SW 1271 (cell line): ENCODE measurements around the gene AQP3.
"Not testable (repeated sequence)": the region's sequence is repeated elsewhere in the genome, so short reads cannot be mapped to it uniquely, and the experiment has no call there.

Experiments used
- DNase-seq, 2 experiments: peaks; one replicate each; lab custom pipeline; 2025; lab: John Stamatoyannopoulos, UW

Gene AQP3

DNA sequence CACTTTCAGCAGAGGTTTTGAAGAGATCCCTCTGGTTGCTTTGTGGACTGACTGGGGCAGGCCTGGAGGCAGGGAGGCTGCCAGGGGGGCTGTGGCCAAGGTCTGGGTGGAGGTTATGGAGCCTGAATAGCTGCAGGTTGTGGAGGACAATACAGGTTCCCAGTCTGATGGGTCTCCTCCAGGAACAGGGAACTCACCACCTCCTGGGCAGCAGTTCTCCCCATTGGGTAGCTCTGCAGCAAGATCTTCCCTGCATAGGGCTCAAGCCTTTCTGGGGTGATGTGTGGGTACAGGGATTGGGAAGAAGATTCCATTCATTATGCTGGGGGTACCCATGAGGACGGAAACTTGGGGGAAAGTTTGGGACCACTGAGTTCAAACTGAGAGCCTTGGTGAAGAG, 6.8 kb downstream of the AQP3 start:
- DNase-seq, result no peak

DNA sequence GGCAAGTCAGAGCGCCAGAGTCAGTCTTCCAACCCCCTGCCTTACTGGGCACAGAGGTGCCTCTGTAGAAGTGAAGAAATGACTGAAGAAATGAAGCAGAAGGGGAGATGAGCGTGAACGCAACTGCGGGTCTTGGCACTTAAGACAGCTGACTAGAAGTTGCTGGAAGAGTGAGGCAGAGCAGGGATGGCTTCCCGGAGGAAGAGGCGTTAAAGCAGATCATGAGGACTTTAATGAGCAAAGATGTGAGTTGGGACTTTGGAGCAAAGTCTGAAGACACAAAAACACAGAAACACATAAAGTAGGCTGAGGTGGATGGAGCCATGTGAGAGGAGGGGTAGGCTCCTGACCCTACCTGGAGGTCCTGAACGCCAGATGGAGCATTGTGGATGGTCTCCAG, 7.2 kb downstream of the AQP3 start:
- no peak for DNase-seq

DNA sequence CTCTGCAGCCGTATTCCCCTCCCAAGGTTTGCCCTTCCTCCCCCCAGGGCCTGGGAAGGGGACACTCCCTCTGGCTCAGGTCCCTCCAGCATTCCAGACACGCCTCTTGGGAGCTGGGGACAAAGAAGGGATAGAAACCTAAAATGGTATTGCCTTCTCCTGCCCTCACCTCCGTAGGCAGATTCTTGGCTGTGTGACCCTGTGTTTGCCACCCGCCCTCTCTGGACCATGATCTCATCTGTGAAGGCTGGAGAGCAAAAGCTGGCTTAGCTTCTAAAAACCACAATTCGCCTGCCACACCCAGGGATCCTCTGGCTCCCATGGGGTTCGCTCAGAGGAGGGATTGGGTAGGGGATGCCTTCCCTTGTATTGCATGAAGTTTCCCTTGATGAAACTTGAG, 7.7 kb downstream of the AQP3 start:
- no peak for DNase-seq

DNA sequence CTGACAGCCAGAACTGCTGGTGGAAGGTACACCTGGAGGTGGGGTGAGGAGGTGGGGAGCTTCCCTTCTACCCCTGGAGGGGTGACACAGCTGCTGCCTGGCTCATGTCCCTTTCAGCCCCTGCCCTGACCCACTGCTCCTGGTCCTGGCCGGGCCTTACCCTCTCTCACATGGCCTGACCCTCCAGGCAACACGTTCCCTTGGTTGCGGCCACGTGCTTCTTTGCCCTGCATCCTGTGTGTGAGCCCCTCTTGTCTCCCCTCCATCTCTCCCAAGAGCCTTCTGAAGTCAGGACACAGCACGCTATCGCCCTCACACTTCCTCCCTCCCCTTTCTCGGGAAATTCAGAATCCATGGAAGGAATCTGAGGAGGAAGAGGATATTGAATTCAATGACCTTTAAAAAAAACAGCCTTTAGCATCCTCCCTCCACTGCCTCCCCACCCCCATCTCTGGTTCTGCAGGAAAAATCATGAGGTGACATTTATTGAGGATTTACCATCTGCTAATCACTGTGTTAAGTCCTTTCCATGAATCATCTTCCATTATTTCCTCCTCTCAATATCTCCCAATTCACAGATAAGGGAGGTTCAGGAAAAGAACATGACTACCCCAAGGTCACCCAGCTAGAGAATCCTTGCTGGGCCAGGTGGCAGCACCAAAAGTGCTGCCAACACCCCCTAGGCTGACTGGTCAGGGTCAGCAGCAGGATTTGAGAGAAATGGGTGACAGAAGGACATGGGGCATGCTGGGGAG, 8.3 kb downstream of the AQP3 start:
- no peak for DNase-seq

GRCh38 chr9:33437898-33438297, 9.5 kb downstream of the AQP3 start:
- no peak for DNase-seq

- no peak for DNase-seq
Measured at GRCh38 chr9:33437205-33437604, 10.2 kb downstream of the AQP3 start.

GRCh38 chr9:33436445-33436844, 10.9 kb downstream of the AQP3 start:
- DNase-seq, result no peak

- no peak for DNase-seq
Measured at GRCh38 chr9:33435821-33436277, 11.5 kb downstream of the AQP3 start.

DNA sequence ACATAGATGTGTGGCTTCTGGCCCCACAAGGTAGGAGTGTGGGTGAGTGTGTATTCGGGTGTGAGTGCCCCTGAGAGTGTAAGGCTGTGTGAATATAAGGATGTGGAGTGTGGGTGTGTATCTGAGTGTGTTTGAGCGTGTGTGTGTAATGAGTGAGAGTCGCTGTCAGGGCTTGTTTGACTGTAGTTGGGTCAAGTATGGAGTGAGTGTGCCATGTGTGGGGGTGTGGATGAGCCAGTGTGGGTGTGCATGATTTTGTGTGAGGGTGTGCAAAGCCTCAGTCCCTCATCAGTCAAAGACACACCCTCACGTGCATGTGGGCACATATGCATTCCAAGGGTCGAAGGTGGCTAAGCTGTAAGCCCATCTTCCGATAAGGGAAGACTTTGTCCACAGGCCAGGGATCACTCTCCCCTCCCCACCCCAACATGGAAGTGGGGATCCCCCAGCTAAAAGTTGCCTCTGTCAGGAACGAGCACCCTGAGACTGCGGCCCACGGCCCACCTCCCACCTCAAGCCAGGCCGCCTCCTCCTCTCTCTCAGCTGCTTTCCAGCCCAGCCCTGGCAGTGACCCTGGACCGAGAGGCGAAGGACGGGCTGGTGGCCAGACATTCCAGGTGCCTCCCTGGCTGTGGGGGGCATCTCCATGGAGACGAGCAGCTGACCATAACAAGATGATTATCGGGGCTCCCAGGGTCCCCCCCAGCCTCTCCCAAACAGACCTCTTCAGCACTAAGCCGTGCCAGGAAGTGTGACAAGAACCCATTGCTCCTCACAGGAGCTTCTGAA, 12.9 kb downstream of the AQP3 start:
- DNase-seq, result no peak

DNA sequence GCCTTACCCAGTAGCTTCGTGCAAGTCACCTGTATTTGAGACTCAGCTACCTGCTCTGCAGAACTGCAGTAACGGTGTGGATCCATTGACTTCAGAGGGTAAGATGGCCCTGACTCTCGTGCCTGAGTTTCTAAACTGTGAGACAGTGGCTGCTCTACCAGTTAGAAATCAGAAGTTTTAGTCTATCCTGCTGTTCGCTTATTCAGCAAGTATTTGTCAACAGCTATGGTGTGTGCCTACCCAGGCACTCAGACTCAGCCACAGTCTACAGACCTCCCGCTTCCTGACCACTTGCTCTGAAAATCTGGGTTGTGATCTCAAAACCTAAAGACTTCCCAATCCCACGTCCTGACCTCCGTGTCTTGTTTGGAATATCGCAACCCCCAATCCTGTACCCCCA, 13.5 kb downstream of the AQP3 start:
- DNase-seq, result no peak

- no peak for DNase-seq
Measured at GRCh38 chr9:33431420-33431819, 16.0 kb downstream of the AQP3 start.

DNA sequence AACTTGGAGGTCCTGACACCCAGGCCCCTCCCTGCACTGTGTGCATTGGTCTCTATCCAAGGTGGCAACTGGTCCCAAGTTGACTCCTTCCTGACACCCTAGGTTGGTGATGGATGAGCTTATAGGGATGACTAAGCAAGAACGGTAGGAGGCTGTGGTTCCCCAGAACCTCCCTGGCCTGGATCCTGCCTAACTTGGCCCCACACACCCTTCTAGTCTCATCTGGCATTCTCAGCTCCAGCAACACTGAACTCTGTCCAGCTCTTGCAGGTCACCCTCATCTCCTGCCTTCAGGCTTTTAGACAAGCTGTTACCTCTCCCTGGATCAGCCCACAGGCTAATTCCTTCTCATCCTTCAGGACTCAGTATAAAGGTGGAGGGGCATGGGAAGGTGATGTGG, 16.5 kb downstream of the AQP3 start:
- DNase-seq, result no peak

- no peak for DNase-seq
Measured at GRCh38 chr9:33429256-33429985, 18.0 kb downstream of the AQP3 start.

GRCh38 chr9:33426843-33427293, 20.5 kb downstream of the AQP3 start:
- DNase-seq, result no peak

GRCh38 chr9:33425128-33425533, 22.3 kb downstream of the AQP3 start:
- no peak for DNase-seq

GRCh38 chr9:33424492-33424891, 22.9 kb downstream of the AQP3 start:
- DNase-seq, result not testable (repeated sequence)

DNA sequence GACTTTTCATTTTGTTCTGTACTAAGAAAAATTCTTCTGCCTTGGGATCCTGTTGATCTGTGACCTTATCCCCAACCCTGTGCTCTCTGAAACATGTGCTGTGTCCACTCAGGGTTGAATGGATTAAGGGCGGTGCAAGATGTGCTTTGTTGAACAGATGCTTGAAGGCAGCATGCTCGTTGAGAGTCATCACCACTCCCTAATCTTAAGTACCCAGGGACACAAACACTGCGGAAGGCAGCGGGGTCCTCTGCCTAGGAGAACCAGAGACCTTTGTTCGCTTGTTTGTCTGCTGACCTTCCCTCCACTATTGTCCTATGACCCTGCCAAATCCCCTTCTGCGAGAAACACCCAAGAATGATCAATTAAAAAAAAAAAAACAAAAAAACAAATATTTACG, 23.4 kb downstream of the AQP3 start:
- not testable (repeated sequence) for DNase-seq

- no peak for DNase-seq
Measured at GRCh38 chr9:33419708-33420303, 27.6 kb downstream of the AQP3 start.

DNA sequence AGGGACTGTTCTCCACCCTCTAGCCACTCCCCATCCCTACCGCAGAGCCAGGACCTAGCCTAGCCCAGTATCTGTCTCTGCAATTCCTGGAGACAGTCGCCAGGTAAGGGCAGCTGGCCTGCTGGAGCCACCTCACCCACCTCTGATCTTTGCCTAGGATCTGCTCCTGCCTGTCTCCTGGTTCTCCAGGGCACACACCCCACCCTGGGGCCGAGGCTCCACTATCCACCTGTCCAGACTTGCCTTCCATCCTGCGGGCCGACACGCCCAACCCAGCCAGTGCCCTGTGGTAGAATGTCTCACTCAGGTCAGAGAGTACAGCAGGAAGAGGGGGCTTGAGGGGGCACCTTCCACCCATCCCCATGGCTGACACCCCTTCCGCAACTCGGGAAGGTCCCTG, 29.3 kb downstream of the AQP3 start:
- no peak for DNase-seq

DNA sequence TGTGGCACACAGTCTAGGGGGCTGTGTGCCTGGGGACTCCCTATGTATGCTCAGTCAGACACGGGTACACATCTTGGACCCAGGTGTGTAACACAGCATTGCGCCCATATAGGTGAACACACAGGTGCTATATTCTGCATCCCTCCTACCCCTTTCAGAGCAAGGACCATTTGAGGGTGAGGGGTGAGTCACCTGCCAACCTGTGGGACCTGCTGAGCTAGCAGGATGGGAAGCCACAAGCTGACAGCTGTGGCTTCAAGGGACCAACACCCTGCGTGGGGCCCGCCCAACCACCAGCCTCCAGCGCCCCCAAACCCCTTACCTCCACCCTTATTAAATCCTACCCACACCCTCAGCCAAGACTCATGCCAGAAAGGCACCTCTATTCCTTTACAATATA, 30.4 kb downstream of the AQP3 start:
- DNase-seq, result no peak

GRCh38 chr9:33415501-33416038, 31.8 kb downstream of the AQP3 start:
- DNase-seq, result no peak
